H9 (cell line): Measurements from ENCODE around the gene RGS6. TPM values are rescaled to one million over a fixed set of nuclear protein-coding genes. Genes with fewer than 3 reads are reported as not detected.

Experiments used
- DNase-seq: peaks from one replicate; pipeline ENCODE4 v3.0.0-alpha.2; 2017
- H2AFZ ChIP-seq: one replicate; pipeline ENCODE4 v1.6.1; 2013; ENCODE audit warnings: mild to moderate bottlenecking, low read length, control low read depth, moderate library complexity
- H2AK5ac ChIP-seq: 2 replicates; pipeline ENCODE4 v1.6.1; 2013; ENCODE audit warnings: low read length, control low read depth, mixed read lengths; ENCODE audit not compliant: insufficient read length
- H2BK120ac ChIP-seq: one replicate; pipeline ENCODE4 v1.6.1; 2013; ENCODE audit warnings: low read depth, mild to moderate bottlenecking, low read length, control low read depth, inconsistent platforms; ENCODE audit not compliant: poor library complexity, severe bottlenecking
- H2BK12ac ChIP-seq: 2 replicates; pipeline ENCODE4 v1.6.1; 2013; ENCODE audit warnings: low read length, control low read depth, mixed read lengths, low read depth; ENCODE audit not compliant: insufficient read length
- H2BK15ac ChIP-seq: 2 replicates; pipeline ENCODE4 v1.6.1; 2013; ENCODE audit warnings: low read depth, low read length, control low read depth
- H2BK20ac ChIP-seq: one replicate; pipeline ENCODE4 v1.6.1; 2013; ENCODE audit warnings: low read depth, mild to moderate bottlenecking, low read length, control low read depth, inconsistent platforms; ENCODE audit not compliant: poor library complexity, severe bottlenecking
- H2BK5ac ChIP-seq: 2 replicates; pipeline ENCODE4 v1.6.1; 2013; ENCODE audit warnings: low read length, control low read depth, mixed read lengths; ENCODE audit not compliant: insufficient read length
- H3K14ac ChIP-seq: 2 replicates; pipeline ENCODE4 v1.6.1; 2013; ENCODE audit warnings: low read length, control low read depth; ENCODE audit not compliant: insufficient read depth
- H3K18ac ChIP-seq: 2 replicates; pipeline ENCODE4 v1.6.1; 2013; ENCODE audit warnings: low read depth, mild to moderate bottlenecking, mixed read lengths, low read length, control low read depth; ENCODE audit not compliant: insufficient read length
- H3K23ac ChIP-seq: 2 replicates; pipeline ENCODE4 v1.6.1; 2013; ENCODE audit warnings: low read length, control low read depth, mixed read lengths, low read depth; ENCODE audit not compliant: insufficient read length
- H3K23me2 ChIP-seq: 2 replicates; pipeline ENCODE4 v1.6.1; 2013; ENCODE audit warnings: low read depth, mild to moderate bottlenecking, mixed read lengths, low read length, control low read depth; ENCODE audit not compliant: insufficient read length, poor library complexity, severe bottlenecking
- H3K27ac ChIP-seq: 2 replicates; pipeline ENCODE4 v1.5.1; 2013; ENCODE audit warnings: low read length, control low read depth, mixed read lengths, low read depth; ENCODE audit not compliant: insufficient read length
- H3K27me3 ChIP-seq: 2 replicates; pipeline ENCODE4 v1.6.1; 2013; ENCODE audit warnings: low read length, control low read depth, inconsistent platforms; ENCODE audit not compliant: insufficient read depth
- H3K4ac ChIP-seq: 2 replicates; pipeline ENCODE4 v1.6.1; 2013; ENCODE audit warnings: low read depth, mild to moderate bottlenecking, control low read depth, inconsistent platforms, low read length, moderate library complexity
- H3K4me1 ChIP-seq: 2 replicates; pipeline ENCODE4 v1.6.1; 2013; ENCODE audit warnings: low read length, control low read depth, inconsistent platforms; ENCODE audit not compliant: insufficient read depth
- H3K4me2 ChIP-seq: 2 replicates; pipeline ENCODE4 v1.6.1; 2013; ENCODE audit warnings: low read length, control low read depth, mixed read lengths; ENCODE audit not compliant: insufficient read length, insufficient read depth
- H3K56ac ChIP-seq: 2 replicates; pipeline ENCODE4 v1.6.1; 2013; ENCODE audit warnings: low read depth, mild to moderate bottlenecking, mixed read lengths, low read length, control low read depth; ENCODE audit not compliant: insufficient read length
- H3K79me1 ChIP-seq: 2 replicates; pipeline ENCODE4 v1.6.1; 2013; ENCODE audit warnings: low read depth, mild to moderate bottlenecking, moderate library complexity, low read length, control low read depth, inconsistent platforms; ENCODE audit not compliant: insufficient read depth, poor library complexity, severe bottlenecking
- H3K79me2 ChIP-seq: 2 replicates; pipeline ENCODE4 v1.6.1; 2013; ENCODE audit warnings: low read length, control low read depth, inconsistent platforms; ENCODE audit not compliant: insufficient read depth
- H3K9ac ChIP-seq: 2 replicates; pipeline ENCODE4 v1.6.1; 2013; ENCODE audit warnings: low read length, control low read depth, mixed read lengths; ENCODE audit not compliant: insufficient read length; ENCODE audit errors: extremely low read depth
- H3K9me3 ChIP-seq: one replicate; pipeline ENCODE4 v1.6.1; 2013; ENCODE audit warnings: low read depth, low read length, inconsistent platforms; ENCODE audit not compliant: control insufficient read depth
- H3T11ph ChIP-seq: one replicate; pipeline ENCODE4 v1.6.1; 2013; ENCODE audit warnings: mild to moderate bottlenecking, low read length, control low read depth, inconsistent platforms
- H4K20me1 ChIP-seq: one replicate; pipeline ENCODE4 v1.6.1; 2013; ENCODE audit not compliant: control insufficient read depth, insufficient read length, insufficient read depth
- H4K5ac ChIP-seq: 2 replicates; pipeline ENCODE4 v1.6.1; 2013; ENCODE audit warnings: low read depth, mild to moderate bottlenecking, mixed read lengths, low read length, control low read depth; ENCODE audit not compliant: insufficient read length
- H4K8ac ChIP-seq: replicated peaks from 2 replicates; pipeline ENCODE4 v1.6.1; 2013; ENCODE audit warnings: low read length, control low read depth, mixed read lengths, low read depth; ENCODE audit not compliant: insufficient read length
- H4K91ac ChIP-seq: 2 replicates; pipeline ENCODE4 v1.6.1; 2013; ENCODE audit warnings: low read depth, mild to moderate bottlenecking, moderate library complexity, mixed read lengths, low read length, control low read depth; ENCODE audit not compliant: insufficient read length
- H3K27ac Mint-ChIP-seq, 3 experiments: 2 replicates in 2 of 3; 3 replicates in 1 of 3; pipeline ENCODE4 v1.8.0; 2020 to 2021; ENCODE audit warnings: mixed read lengths in 3 of 3, mild to moderate bottlenecking in 1 of 3, moderate library complexity in 1 of 3
- H3K27me3 Mint-ChIP-seq: 2 replicates; pipeline ENCODE4 v1.8.0; 2021; ENCODE audit warnings: low read depth, mild to moderate bottlenecking, moderate library complexity, mixed read lengths
- H3K36me3 Mint-ChIP-seq, 3 experiments: 2 replicates in 2 of 3; 3 replicates in 1 of 3; pipeline ENCODE4 v1.8.0; 2020 to 2021; ENCODE audit warnings: low read depth in 3 of 3, mixed read lengths in 3 of 3; ENCODE audit not compliant: insufficient read depth in 1 of 3
- H3K4me1 Mint-ChIP-seq, 2 experiments: 2 replicates each; pipeline ENCODE4 v1.8.0; 2020; ENCODE audit warnings: mixed read lengths in 2 of 2
- H3K4me3 Mint-ChIP-seq, 2 experiments: 2 replicates in 1 of 2; 3 replicates in 1 of 2; pipeline ENCODE4 v1.8.0; 2020 to 2021; ENCODE audit warnings: mild to moderate bottlenecking in 2 of 2, mixed read lengths in 2 of 2, moderate library complexity in 1 of 2
- H3K9me3 Mint-ChIP-seq, 2 experiments: 2 replicates in 1 of 2; 3 replicates in 1 of 2; pipeline ENCODE4 v1.8.0; 2020; ENCODE audit warnings: mild to moderate bottlenecking in 2 of 2, mixed read lengths in 2 of 2, moderate library complexity in 1 of 2
- total RNA-seq: library from RNA; stranded (reverse); gene quantifications from 2 replicates; pipeline ENCODE4 v1.2.1, GENCODE V29; 2021
- TF ChIP-seq, protein P1 (sequence below): fragments of 200-600 bp; sonication (generic); conservative IDR thresholded peaks from 3 replicates; pipeline ENCODE4 v1.8.0; 2021; ENCODE audit warnings: antibody characterized with exemption, mild to moderate bottlenecking

The RGS6 gene
- total RNA-seq, 1 experiment from 2014 or later = 3.0 TPM

DNA sequence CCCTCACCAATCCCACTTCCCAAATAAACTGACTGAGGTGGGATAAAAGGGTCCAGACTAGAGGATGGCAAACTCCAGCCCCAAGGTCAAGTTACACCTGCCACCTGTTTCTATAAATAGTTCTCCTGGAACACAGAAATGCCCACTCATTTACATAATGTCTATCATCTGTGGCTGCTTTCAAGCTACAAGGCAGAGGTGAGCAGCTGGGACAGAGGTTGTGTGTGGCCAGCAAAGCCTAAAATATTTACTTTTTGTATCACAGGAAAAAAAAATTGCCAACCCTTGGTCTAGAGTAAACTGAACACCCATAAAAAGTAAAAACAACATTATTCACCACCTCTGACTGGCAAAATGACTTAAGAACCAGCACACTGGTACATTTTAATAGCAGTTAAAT is 269.4 kb downstream of the RGS6 start:
- Histone ChIP-seq H3K14ac (no peak overlapping the region), H4K20me1 (no peaks in the 10 kb centered on the region), H4K8ac (no peak overlapping the region), H3K18ac (no peak overlapping the region), H3K4ac (no peak overlapping the region), H3K4me2 (no peak overlapping the region), H3K56ac (no peak overlapping the region), H3K27me3 (no peaks in the 10 kb centered on the region), H3K4me1 (no peaks in the 10 kb centered on the region), H2BK20ac (no peak overlapping the region), H3K23ac (no peak overlapping the region), H2BK5ac (no peak overlapping the region), H2AFZ (no peak overlapping the region), H2BK15ac (no peak overlapping the region), H4K5ac (no peak overlapping the region), H3K9me3 (no peaks in the 10 kb centered on the region), H3K23me2 (no peaks in the 10 kb centered on the region), H3K79me2 (no peaks in the 10 kb centered on the region), H3T11ph (no peak overlapping the region), H3K27ac (no peak overlapping the region), H3K9ac (no peak overlapping the region), H4K91ac (no peak overlapping the region), H2BK120ac (no peak overlapping the region), H2BK12ac (no peak overlapping the region), H2AK5ac (no peak overlapping the region), H3K79me1 (no peaks in the 10 kb centered on the region)
- Mint-ChIP-seq H3K27ac (peak overlapping the region in 1 of 3 experiments; percentile 44; a peak in 1 of 7 replicates), H3K4me1 (peaks cover 0 to 3% of the 10 kb centered on the region in 2 experiments; a peak in 2 of 4 replicates), H3K36me3 (peaks cover 0 to 11% (median 3%) of the 10 kb centered on the region in 3 experiments; a peak in 3 of 7 replicates), H3K4me3 (no peak overlapping the region), H3K27me3 (no peaks in the 10 kb centered on the region), H3K9me3 (peaks cover 7 to 10% of the 10 kb centered on the region in 2 experiments; a peak in 4 of 5 replicates)
- TF ChIP-seq, protein P1, sequence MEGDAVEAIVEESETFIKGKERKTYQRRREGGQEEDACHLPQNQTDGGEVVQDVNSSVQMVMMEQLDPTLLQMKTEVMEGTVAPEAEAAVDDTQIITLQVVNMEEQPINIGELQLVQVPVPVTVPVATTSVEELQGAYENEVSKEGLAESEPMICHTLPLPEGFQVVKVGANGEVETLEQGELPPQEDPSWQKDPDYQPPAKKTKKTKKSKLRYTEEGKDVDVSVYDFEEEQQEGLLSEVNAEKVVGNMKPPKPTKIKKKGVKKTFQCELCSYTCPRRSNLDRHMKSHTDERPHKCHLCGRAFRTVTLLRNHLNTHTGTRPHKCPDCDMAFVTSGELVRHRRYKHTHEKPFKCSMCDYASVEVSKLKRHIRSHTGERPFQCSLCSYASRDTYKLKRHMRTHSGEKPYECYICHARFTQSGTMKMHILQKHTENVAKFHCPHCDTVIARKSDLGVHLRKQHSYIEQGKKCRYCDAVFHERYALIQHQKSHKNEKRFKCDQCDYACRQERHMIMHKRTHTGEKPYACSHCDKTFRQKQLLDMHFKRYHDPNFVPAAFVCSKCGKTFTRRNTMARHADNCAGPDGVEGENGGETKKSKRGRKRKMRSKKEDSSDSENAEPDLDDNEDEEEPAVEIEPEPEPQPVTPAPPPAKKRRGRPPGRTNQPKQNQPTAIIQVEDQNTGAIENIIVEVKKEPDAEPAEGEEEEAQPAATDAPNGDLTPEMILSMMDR = no peak
- no peak for DNase-seq
